Measurements from ENCODE around the gene LSM14B.
"Not testable (repeated sequence)": the region's sequence is repeated elsewhere in the genome, so short reads cannot be mapped to it uniquely, and the experiment has no call there.

DNA sequence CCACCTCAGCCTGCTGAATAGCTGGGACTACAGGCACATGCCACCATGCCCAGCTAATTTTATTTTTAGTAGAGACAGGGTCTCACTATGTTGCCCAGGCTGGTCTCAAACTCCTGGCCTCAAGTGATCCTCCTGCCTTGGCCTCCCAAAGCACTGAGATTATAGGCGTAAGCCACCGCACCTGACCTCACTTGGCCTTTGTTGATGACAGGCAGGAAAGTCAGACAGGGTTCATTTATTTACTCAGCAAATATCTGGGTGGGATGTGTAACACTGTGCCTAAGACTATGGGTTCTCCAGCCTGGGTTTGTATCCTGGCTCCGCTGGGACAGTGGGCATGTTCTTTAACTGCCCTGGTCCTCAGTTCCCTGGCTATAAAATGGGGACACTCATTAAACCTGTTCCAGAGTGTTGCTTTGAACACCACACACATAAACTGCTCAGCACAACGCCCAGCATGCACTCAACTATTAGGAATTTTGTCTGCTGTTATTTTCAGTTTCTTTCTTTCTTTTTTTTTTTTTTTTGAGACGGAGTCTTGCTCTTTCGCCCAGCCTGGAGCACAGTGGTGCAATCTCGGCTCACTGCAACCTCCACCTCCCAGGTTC is 6.4 kb upstream of the LSM14B start:
- TF ChIP-seq, protein P1, sequence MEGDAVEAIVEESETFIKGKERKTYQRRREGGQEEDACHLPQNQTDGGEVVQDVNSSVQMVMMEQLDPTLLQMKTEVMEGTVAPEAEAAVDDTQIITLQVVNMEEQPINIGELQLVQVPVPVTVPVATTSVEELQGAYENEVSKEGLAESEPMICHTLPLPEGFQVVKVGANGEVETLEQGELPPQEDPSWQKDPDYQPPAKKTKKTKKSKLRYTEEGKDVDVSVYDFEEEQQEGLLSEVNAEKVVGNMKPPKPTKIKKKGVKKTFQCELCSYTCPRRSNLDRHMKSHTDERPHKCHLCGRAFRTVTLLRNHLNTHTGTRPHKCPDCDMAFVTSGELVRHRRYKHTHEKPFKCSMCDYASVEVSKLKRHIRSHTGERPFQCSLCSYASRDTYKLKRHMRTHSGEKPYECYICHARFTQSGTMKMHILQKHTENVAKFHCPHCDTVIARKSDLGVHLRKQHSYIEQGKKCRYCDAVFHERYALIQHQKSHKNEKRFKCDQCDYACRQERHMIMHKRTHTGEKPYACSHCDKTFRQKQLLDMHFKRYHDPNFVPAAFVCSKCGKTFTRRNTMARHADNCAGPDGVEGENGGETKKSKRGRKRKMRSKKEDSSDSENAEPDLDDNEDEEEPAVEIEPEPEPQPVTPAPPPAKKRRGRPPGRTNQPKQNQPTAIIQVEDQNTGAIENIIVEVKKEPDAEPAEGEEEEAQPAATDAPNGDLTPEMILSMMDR (IDR thresholded peaks at IDR 0.05) = not testable (repeated sequence)
- not testable (repeated sequence) for TF ChIP-seq POLR2AphosphoS5, EP300, POLR2A (IDR thresholded peaks at IDR 0.05)
